ENCODE measurements around the gene NKAIN2. TPM values are rescaled to one million over a fixed set of nuclear protein-coding genes. Genes with fewer than 3 reads are reported as not detected.
"Not testable (repeated sequence)": the region's sequence is repeated elsewhere in the genome, so short reads cannot be mapped to it uniquely, and the experiment has no call there.

The NKAIN2 gene
- total RNA-seq, 1 experiment from 2014 or later = not detected

- H3K36me3 Mint-ChIP-seq (ENCODE audit: insufficient read depth, unreplicated experiment) = no peaks in the 10 kb centered on the region
- no peaks in the 10 kb centered on the region for H3K9me3 Mint-ChIP-seq (ENCODE audit: low read depth, unreplicated experiment)
- H3K4me3 Mint-ChIP-seq (ENCODE audit: low read depth, unreplicated experiment) = no peak overlapping the region
- no peak for DNase-seq
- no TSS peak for BruUV-seq (replicated peaks)
- H3K27me3 Mint-ChIP-seq (ENCODE audit: unreplicated experiment) = no peaks in the 10 kb centered on the region
- CTCF ChIA-PET = no interaction called here
- TF ChIP-seq, protein P1, sequence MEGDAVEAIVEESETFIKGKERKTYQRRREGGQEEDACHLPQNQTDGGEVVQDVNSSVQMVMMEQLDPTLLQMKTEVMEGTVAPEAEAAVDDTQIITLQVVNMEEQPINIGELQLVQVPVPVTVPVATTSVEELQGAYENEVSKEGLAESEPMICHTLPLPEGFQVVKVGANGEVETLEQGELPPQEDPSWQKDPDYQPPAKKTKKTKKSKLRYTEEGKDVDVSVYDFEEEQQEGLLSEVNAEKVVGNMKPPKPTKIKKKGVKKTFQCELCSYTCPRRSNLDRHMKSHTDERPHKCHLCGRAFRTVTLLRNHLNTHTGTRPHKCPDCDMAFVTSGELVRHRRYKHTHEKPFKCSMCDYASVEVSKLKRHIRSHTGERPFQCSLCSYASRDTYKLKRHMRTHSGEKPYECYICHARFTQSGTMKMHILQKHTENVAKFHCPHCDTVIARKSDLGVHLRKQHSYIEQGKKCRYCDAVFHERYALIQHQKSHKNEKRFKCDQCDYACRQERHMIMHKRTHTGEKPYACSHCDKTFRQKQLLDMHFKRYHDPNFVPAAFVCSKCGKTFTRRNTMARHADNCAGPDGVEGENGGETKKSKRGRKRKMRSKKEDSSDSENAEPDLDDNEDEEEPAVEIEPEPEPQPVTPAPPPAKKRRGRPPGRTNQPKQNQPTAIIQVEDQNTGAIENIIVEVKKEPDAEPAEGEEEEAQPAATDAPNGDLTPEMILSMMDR (IDR thresholded peaks at IDR 0.05; ENCODE audit: unreplicated experiment) = no peak
- H3K4me1 Mint-ChIP-seq (ENCODE audit: low read depth, unreplicated experiment) = no peaks in the 10 kb centered on the region
- intact Hi-C loops (cut with micrococcal nuclease; ENCODE audit: unreplicated experiment) = no loop called here
- H3K27ac Mint-ChIP-seq (ENCODE audit: unreplicated experiment) = no peak overlapping the region
These were observed 742.9 kb downstream of the NKAIN2 start for GRCh38 chr6:124546601-124547000.

GRCh38 chr6:124551711-124552233, 748.1 kb downstream of the NKAIN2 start:
- intact Hi-C loops (cut with micrococcal nuclease; ENCODE audit: unreplicated experiment) = no loop called here
- no peak for DNase-seq
- Mint-ChIP-seq H3K4me1 (ENCODE audit: low read depth, unreplicated experiment) (no peaks in the 10 kb centered on the region), H3K27me3 (ENCODE audit: unreplicated experiment) (no peaks in the 10 kb centered on the region), H3K36me3 (ENCODE audit: insufficient read depth, unreplicated experiment) (no peaks in the 10 kb centered on the region), H3K9me3 (ENCODE audit: low read depth, unreplicated experiment) (no peaks in the 10 kb centered on the region), H3K27ac (ENCODE audit: unreplicated experiment) (no peak overlapping the region), H3K4me3 (ENCODE audit: low read depth, unreplicated experiment) (no peak overlapping the region)
- TF ChIP-seq, protein P1 (IDR thresholded peaks at IDR 0.05; ENCODE audit: unreplicated experiment) = no peak
- CTCF ChIA-PET = interaction anchor here (0.9 kb wide), 1 partner anchor 16 kb away, joined by 3 read pairs; no protein-coding TSS in a partner anchor
- BruUV-seq (replicated peaks) = no TSS peak

DNA sequence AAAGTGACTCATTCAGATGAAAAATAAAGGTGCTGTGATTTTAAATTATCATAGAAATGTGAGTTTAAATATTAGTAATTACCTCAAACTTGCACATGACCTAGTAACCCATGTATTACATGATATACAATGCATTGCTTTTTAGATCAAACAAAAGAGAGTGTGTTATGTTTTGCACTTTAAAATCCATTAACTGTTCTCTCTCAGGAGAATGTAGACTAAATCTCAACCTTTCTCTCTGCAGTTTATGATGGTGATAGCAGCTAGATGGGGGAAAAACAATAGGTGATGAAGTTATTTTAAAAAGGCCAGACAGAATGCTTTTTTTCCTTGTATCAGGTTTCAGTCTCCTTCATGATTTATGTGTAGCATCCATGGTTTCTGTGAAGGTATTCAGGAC, 754.2 kb downstream of the NKAIN2 start:
- H3K27me3 Mint-ChIP-seq (ENCODE audit: unreplicated experiment) = no peaks in the 10 kb centered on the region
- no peaks in the 10 kb centered on the region for H3K4me1 Mint-ChIP-seq (ENCODE audit: low read depth, unreplicated experiment)
- no peak overlapping the region for H3K27ac Mint-ChIP-seq (ENCODE audit: unreplicated experiment)
- no peaks in the 10 kb centered on the region for H3K36me3 Mint-ChIP-seq (ENCODE audit: insufficient read depth, unreplicated experiment)
- DNase-seq = no peak
- CTCF ChIA-PET = no interaction called here
- intact Hi-C loops (cut with micrococcal nuclease; ENCODE audit: unreplicated experiment) = no loop called here
- TF ChIP-seq, protein P1 (IDR thresholded peaks at IDR 0.05; ENCODE audit: unreplicated experiment) = no peak
- H3K9me3 Mint-ChIP-seq (ENCODE audit: low read depth, unreplicated experiment) = no peaks in the 10 kb centered on the region
- no TSS peak for BruUV-seq (replicated peaks)
- no peak overlapping the region for H3K4me3 Mint-ChIP-seq (ENCODE audit: low read depth, unreplicated experiment)

DNA sequence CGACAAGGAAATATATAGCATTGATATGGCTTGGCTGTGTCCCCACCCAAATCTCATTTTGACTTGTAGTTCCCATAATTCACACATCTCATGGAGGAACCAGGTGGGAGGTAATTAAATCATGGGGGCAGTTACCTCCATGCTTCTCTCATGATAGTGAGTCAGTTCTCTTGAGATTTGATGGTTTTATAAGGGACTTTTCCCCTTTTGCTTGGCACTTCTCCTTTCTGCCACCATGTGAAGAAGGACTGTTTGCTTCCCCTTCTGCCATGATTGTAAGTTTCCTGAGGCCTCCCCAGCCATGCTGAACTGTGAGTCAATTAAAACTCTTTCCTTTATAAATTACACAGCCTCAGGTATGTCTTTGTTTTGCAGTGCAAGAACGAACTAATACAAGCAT, 756.4 kb downstream of the NKAIN2 start:
- intact Hi-C loops (cut with micrococcal nuclease; ENCODE audit: unreplicated experiment); CTCF ChIA-PET; H3K4me1 Mint-ChIP-seq (ENCODE audit: low read depth, unreplicated experiment); H3K36me3 Mint-ChIP-seq (ENCODE audit: insufficient read depth, unreplicated experiment); H3K4me3 Mint-ChIP-seq (ENCODE audit: low read depth, unreplicated experiment); H3K27ac Mint-ChIP-seq (ENCODE audit: unreplicated experiment); DNase-seq; BruUV-seq (replicated peaks); H3K9me3 Mint-ChIP-seq (ENCODE audit: low read depth, unreplicated experiment); H3K27me3 Mint-ChIP-seq (ENCODE audit: unreplicated experiment): not testable (repeated sequence)

GRCh38 chr6:124560873-124561567, 757.4 kb downstream of the NKAIN2 start:
- no peaks in the 10 kb centered on the region for H3K9me3 Mint-ChIP-seq (ENCODE audit: low read depth, unreplicated experiment)
- H3K4me3 Mint-ChIP-seq (ENCODE audit: low read depth, unreplicated experiment) = no peak overlapping the region
- CTCF ChIA-PET = no interaction called here
- no peaks in the 10 kb centered on the region for H3K4me1 Mint-ChIP-seq (ENCODE audit: low read depth, unreplicated experiment)
- no peak for DNase-seq
- no peaks in the 10 kb centered on the region for H3K36me3 Mint-ChIP-seq (ENCODE audit: insufficient read depth, unreplicated experiment)
- no peaks in the 10 kb centered on the region for H3K27me3 Mint-ChIP-seq (ENCODE audit: unreplicated experiment)
- BruUV-seq (replicated peaks) = no TSS peak
- intact Hi-C loops (cut with micrococcal nuclease; ENCODE audit: unreplicated experiment) = no loop called here
- H3K27ac Mint-ChIP-seq (ENCODE audit: unreplicated experiment) = no peak overlapping the region
- TF ChIP-seq, protein P1 (IDR thresholded peaks at IDR 0.05; ENCODE audit: unreplicated experiment) = no peak

Data from Calu3 (cell line).